Neural cell (in vitro differentiated cells): ENCODE results near the gene CSPG4.

Experiments used
- CTCF ChIP-seq: fragments of 450-650 bp; IDR thresholded peaks from 2 replicates; pipeline ENCODE4 v1.5.1; 2014; ENCODE audit warnings: antibody characterized with exemption, mild to moderate bottlenecking, moderate library complexity; ENCODE audit not compliant: poor library complexity, severe bottlenecking
- EP300 ChIP-seq: fragments of 450-650 bp; conservative IDR thresholded peaks from 2 replicates; pipeline ENCODE4 v1.6.1; 2014; ENCODE audit warnings: antibody characterized with exemption, mild to moderate bottlenecking, moderate library complexity; ENCODE audit not compliant: poor library complexity, severe bottlenecking

- TF ChIP-seq EP300 (peak; percentile 67), CTCF (peak; percentile 27)
These were observed 86.9 kb downstream of the CSPG4 start, which contains the start of gene SNUPN for GRCh38 chr15:75625542-75626347.
